ENCODE measurements around the gene ATXN7L1. TPM values are rescaled to one million over a fixed set of nuclear protein-coding genes. Genes with fewer than 3 reads are reported as not detected.

Gene ATXN7L1
- polyA plus RNA-seq, 1 experiment, result 5.5 TPM

- CTCF ChIA-PET, result interaction anchor here (1.2 to 2.3 kb wide), 3 partner anchors 9 to 384 kb away, joined by 4 to 9 read pairs (median 5); no protein-coding TSS in a partner anchor
- TF ChIP-seq, protein P1, sequence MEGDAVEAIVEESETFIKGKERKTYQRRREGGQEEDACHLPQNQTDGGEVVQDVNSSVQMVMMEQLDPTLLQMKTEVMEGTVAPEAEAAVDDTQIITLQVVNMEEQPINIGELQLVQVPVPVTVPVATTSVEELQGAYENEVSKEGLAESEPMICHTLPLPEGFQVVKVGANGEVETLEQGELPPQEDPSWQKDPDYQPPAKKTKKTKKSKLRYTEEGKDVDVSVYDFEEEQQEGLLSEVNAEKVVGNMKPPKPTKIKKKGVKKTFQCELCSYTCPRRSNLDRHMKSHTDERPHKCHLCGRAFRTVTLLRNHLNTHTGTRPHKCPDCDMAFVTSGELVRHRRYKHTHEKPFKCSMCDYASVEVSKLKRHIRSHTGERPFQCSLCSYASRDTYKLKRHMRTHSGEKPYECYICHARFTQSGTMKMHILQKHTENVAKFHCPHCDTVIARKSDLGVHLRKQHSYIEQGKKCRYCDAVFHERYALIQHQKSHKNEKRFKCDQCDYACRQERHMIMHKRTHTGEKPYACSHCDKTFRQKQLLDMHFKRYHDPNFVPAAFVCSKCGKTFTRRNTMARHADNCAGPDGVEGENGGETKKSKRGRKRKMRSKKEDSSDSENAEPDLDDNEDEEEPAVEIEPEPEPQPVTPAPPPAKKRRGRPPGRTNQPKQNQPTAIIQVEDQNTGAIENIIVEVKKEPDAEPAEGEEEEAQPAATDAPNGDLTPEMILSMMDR (IDR thresholded peaks at IDR 0.05; ENCODE audit: low read depth, low read length), result no peak
- no peak for DNase-seq (ENCODE audit: low read depth, low spot score)
- POLR2A ChIA-PET, result interaction anchor here (0.8 kb wide), 1 partner anchor 12 kb away, joined by 5 read pairs; no protein-coding TSS in a partner anchor
- H3K27ac ChIP-seq (ENCODE audit: low read depth, low read length), result no peak overlapping the region
- no peaks in the 10 kb centered on the region; the same call in 1 of the 2 replicates for H3K9me3 ChIP-seq (ENCODE audit: control insufficient read depth, insufficient read depth, low read length)
- no peaks in the 10 kb centered on the region for H3K27me3 ChIP-seq (ENCODE audit: control insufficient read depth, insufficient read depth, low read length)
- H3K4me3 ChIP-seq (ENCODE audit: low read depth, low read length), result no peak overlapping the region
These were observed 106.3 kb downstream of the ATXN7L1 start for GRCh38 chr7:105769901-105770628.

DNA sequence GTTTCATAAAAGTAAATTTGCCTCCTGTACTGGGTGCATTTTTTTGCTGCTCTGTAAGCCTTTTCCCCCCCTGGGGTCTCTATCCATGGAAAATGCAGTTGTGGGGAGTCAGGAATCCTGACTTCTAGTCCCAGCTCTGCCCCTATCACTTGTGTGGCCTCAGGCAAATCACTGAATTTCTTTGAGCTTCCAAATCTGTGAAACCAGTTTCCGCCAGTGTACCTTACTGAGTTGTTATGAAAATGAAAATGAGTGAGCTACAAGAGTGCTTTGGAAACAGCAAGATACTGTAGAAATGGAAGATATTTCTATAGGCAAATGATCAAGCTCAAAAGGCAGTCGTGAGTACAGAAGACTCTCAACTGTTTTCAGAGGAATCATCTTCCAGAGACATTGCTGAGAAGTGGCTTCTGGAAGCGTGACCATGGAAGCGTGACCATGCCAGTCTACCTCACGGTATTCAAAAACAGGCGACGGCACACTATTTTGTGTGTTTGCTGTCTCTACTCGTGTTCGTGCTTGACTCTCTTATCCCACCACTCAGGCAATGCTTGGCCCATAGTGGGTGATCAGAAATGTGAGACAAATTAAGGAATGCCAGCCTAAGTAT, 107.4 kb downstream of the ATXN7L1 start:
- H3K27ac ChIP-seq (ENCODE audit: low read depth, low read length), result no peak overlapping the region
- ChIA-PET POLR2A (interaction anchor here (0.8 kb wide), 1 partner anchor 13 kb away, joined by 5 read pairs; no protein-coding TSS in a partner anchor), CTCF (interaction anchor here (1.4 to 2.3 kb wide), 2 partner anchors 8 to 385 kb away, joined by 4 to 9 read pairs; no protein-coding TSS in a partner anchor)
- no peaks in the 10 kb centered on the region; the same call in 1 of the 2 replicates for H3K9me3 ChIP-seq (ENCODE audit: control insufficient read depth, insufficient read depth, low read length)
- no peak overlapping the region for H3K4me3 ChIP-seq (ENCODE audit: low read depth, low read length)
- TF ChIP-seq, protein P1 (IDR thresholded peaks at IDR 0.05; ENCODE audit: low read depth, low read length), result no peak
- no peaks in the 10 kb centered on the region for H3K27me3 ChIP-seq (ENCODE audit: control insufficient read depth, insufficient read depth, low read length)
- no peak for DNase-seq (ENCODE audit: low read depth, low spot score)

GRCh38 chr7:105768117-105768516, 108.3 kb downstream of the ATXN7L1 start:
- no peak overlapping the region for H3K4me3 ChIP-seq (ENCODE audit: low read depth, low read length)
- CTCF ChIA-PET, result no interaction called here
- H3K27me3 ChIP-seq (ENCODE audit: control insufficient read depth, insufficient read depth, low read length), result no peaks in the 10 kb centered on the region
- no peak for DNase-seq (ENCODE audit: low read depth, low spot score)
- POLR2A ChIA-PET, result no interaction called here
- TF ChIP-seq, protein P1 (IDR thresholded peaks at IDR 0.05; ENCODE audit: low read depth, low read length), result no peak
- no peaks in the 10 kb centered on the region; the same call in 1 of the 2 replicates for H3K9me3 ChIP-seq (ENCODE audit: control insufficient read depth, insufficient read depth, low read length)
- no peak overlapping the region for H3K27ac ChIP-seq (ENCODE audit: low read depth, low read length)

- POLR2A ChIA-PET, result interaction anchor here (1.7 kb wide), 1 partner anchor 9 kb away, joined by 6 read pairs; no protein-coding TSS in a partner anchor
- TF ChIP-seq, protein P1 (IDR thresholded peaks at IDR 0.05; ENCODE audit: low read depth, low read length), result no peak
- DNase-seq (ENCODE audit: low read depth, low spot score), result no peak
- Histone ChIP-seq H3K27ac (ENCODE audit: low read depth, low read length) (no peak overlapping the region), H3K27me3 (ENCODE audit: control insufficient read depth, insufficient read depth, low read length) (no peaks in the 10 kb centered on the region), H3K4me3 (ENCODE audit: low read depth, low read length) (no peak overlapping the region), H3K9me3 (ENCODE audit: control insufficient read depth, insufficient read depth, low read length) (no peaks in the 10 kb centered on the region)
- CTCF ChIA-PET, result interaction anchor here (1.3 to 2.9 kb wide), 2 partner anchors 39 to 111 kb away, joined by 4 to 9 read pairs; partner anchors contain the start of gene ATXN7L1
These were observed 109.9 kb downstream of the ATXN7L1 start for GRCh38 chr7:105766421-105767073.
